Left ventricle myocardium inferior (tissue), 1 donor: Measurements from ENCODE around the gene ARF4. TPM values are rescaled to one million over a fixed set of nuclear protein-coding genes. Genes with fewer than 3 reads are reported as not detected.

Experiments
- DNase-seq: peaks from one replicate; pipeline ENCODE4 v3.0.0-alpha.2; 2020
- H3K27ac ChIP-seq: fragments of 200-600 bp; replicated peaks from 2 replicates; pipeline ENCODE4 v1.8.0; 2021
- H3K27me3 ChIP-seq: fragments of 200-600 bp; 2 replicates; pipeline ENCODE4 v1.8.0; 2021; ENCODE audit warnings: low read depth
- H3K36me3 ChIP-seq: fragments of 200-600 bp; 2 replicates; pipeline ENCODE4 v1.8.0; 2021
- H3K4me1 ChIP-seq: fragments of 200-600 bp; 2 replicates; pipeline ENCODE4 v1.8.0; 2021
- H3K4me3 ChIP-seq: fragments of 200-600 bp; 2 replicates; pipeline ENCODE4 v1.8.0; 2021; ENCODE audit warnings: mild to moderate bottlenecking, moderate library complexity
- H3K9me3 ChIP-seq: fragments of 200-600 bp; replicated peaks from 2 replicates; pipeline ENCODE4 v1.8.0; 2021
- CTCF ChIP-seq: fragments of 200-600 bp; IDR thresholded peaks from 2 replicates; pipeline ENCODE4 v1.8.0; 2021; ENCODE audit warnings: antibody characterized with exemption, mild to moderate bottlenecking, borderline replicate concordance
- intact Hi-C: fragments of 100-400 bp; cut with micrococcal nuclease; formaldehyde crosslinking; loops from one replicate; pipeline ENCODE4 v1.11.0; 2022
- total RNA-seq: library from RNA; stranded (reverse); fragmentation: NEBNext Ultra II Directional; extraction: Animal tissue kit (Norgen Biotek cat#: 25700); gene quantifications from one replicate; pipeline ENCODE4 v1.2.1, GENCODE V29; 2021
- donor health status: DM: no; HTN: yes; CAD: no; lungs with severe emphysema.

ARF4 gene
- total RNA-seq, 1 donor from 2014 or later = 69.8 TPM

DNA sequence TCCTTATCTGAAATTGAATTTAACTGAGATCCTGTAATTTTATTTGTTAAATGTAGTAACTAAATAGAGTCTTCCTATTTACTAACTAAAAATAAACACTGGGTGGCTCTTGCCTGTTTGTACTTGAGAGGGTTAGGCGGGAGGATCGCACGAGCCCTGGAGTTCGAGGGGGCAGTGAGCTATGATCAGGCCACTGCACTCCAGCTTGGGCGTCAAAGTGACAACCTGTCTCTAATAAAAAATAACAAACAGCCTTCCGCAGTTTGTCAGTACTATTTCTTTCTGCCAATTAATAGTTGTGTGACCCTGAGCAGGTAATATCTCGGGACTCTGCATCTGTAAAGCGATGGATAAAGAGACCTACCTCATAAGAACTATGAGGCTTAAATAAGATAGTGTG is 41.8 kb downstream of the ARF4 start:
- H3K4me3 ChIP-seq = peak overlapping the region; percentile 95
- intact Hi-C loops = no loop called here
- peak overlapping the region; percentile 94 for H3K27ac ChIP-seq
- no peak for TF ChIP-seq CTCF
- no peaks in the 10 kb centered on the region for H3K27me3 ChIP-seq
- peaks cover 51% of the 10 kb centered on the region for H3K4me1 ChIP-seq
- H3K9me3 ChIP-seq = no peaks in the 10 kb centered on the region
- no peak for DNase-seq
- peaks cover 15% of the 10 kb centered on the region for H3K36me3 ChIP-seq

GRCh38 chr3:57546616-57547015 is 50.5 kb downstream of the ARF4 start:
- Histone ChIP-seq H3K4me3 (no peak overlapping the region), H3K27ac (no peak overlapping the region), H3K27me3 (no peaks in the 10 kb centered on the region), H3K9me3 (no peaks in the 10 kb centered on the region), H3K36me3 (peaks cover 6% of the 10 kb centered on the region), H3K4me1 (peaks cover 23% of the 10 kb centered on the region)
- intact Hi-C loops = no loop called here
- TF ChIP-seq CTCF = no peak
- no peak for DNase-seq

- no peak for DNase-seq
- Histone ChIP-seq H3K4me3 (no peak overlapping the region), H3K9me3 (no peaks in the 10 kb centered on the region), H3K27me3 (no peaks in the 10 kb centered on the region), H3K4me1 (peaks cover 23% of the 10 kb centered on the region), H3K36me3 (peaks cover 6% of the 10 kb centered on the region), H3K27ac (peak overlapping the region; percentile 5)
- no peak for TF ChIP-seq CTCF
- intact Hi-C loops = no loop called here
Observed at GRCh38 chr3:57545636-57546268, 51.4 kb downstream of the ARF4 start.

- Histone ChIP-seq H3K4me1 (peaks cover 23% of the 10 kb centered on the region), H3K9me3 (no peaks in the 10 kb centered on the region), H3K36me3 (peaks cover under 1% of the 10 kb centered on the region), H3K27ac (no peak within 1 kb of the TSS), H3K27me3 (no peaks in the 10 kb centered on the region), H3K4me3 (peak within 1 kb of the TSS; percentile 41)
- no peak for TF ChIP-seq CTCF
- intact Hi-C loops = no loop called here
- DNase-seq = no peak
Observed at GRCh38 chr3:57544181-57545125, 52.7 kb downstream of the ARF4 start, which contains the start of gene DNAH12. TSS of gene DNAH12 (minus strand) at chr3:57544344. CDS start at chr3:57542870, 1,474 bp downstream.

DNA sequence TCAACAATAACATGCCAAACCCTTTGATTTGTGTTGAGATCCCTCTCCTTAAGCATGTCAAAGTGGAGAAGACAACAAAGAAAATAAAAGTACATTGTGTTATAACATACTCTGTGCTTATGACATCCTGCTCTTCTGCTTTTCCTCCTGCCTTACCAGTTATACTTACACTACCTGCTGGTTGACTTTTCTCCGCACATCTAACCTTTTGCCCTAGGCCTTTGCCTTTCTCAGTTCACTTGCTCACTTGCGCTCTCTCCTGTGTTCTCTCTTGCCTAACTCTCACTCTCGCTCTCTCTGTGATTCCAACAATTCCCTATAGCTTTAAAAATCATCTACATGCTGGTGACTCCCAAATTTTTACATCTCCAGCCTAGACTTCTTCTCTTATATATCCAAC is 58.7 kb downstream of the ARF4 start:
- Histone ChIP-seq H3K4me1 (no peaks in the 10 kb centered on the region), H3K27ac (no peak overlapping the region), H3K9me3 (no peaks in the 10 kb centered on the region), H3K36me3 (no peaks in the 10 kb centered on the region), H3K27me3 (no peaks in the 10 kb centered on the region), H3K4me3 (no peak overlapping the region)
- no peak for DNase-seq
- no peak for TF ChIP-seq CTCF
- intact Hi-C loops = no loop called here
